Esophagus muscularis mucosa (tissue), 4 donors: ENCODE data around the gene RHOBTB3. TPM values are rescaled to one million over a fixed set of nuclear protein-coding genes. Genes with fewer than 3 reads are reported as not detected.
A peak's percentile ranks its signal among the peaks of the same experiment; 100 is the strongest.

Experiments
- DNase-seq: peaks from one replicate; pipeline ENCODE4 v3.0.0-alpha.2; 2017; ENCODE audit errors: extremely low spot score
- H3K27ac ChIP-seq, 4 donors: fragments of 200-600 bp; sonication (generic); replicated peaks in 1 of 4; 1 replicate in 3 of 4; 2 replicates in 1 of 4; pipeline ENCODE4 v1.5.1; 2016 to 2019; ENCODE audit warnings: mild to moderate bottlenecking in 1 of 4
- H3K27me3 ChIP-seq, 4 donors: fragments of 200-600 bp; sonication (generic); one replicate each; pipeline versions ENCODE4 v1.5.1 to v1.6.0; 2016 to 2019
- H3K36me3 ChIP-seq, 4 donors: fragments of 200-600 bp; sonication (generic); one replicate each; pipeline ENCODE4 v1.5.1; 2016 to 2019
- H3K4me1 ChIP-seq, 4 donors: fragments of 200-600 bp; sonication (generic); one replicate each; pipeline ENCODE4 v1.5.1; 2016 to 2019
- H3K4me3 ChIP-seq, 4 donors: fragments of 200-600 bp; sonication (generic); 1 replicate in 2 of 4; 2 replicates in 2 of 4; pipeline ENCODE4 v1.5.1; 2016 to 2019; ENCODE audit warnings: mild to moderate bottlenecking in 4 of 4, moderate library complexity in 1 of 4
- H3K9me3 ChIP-seq, 4 donors: fragments of 200-600 bp; sonication (generic); 1 replicate in 3 of 4; 2 replicates in 1 of 4; pipeline ENCODE4 v1.5.1; 2016 to 2019
- CTCF ChIP-seq, 3 experiments: fragments of 200-600 bp in 2 of 3; fragments of 450-650 bp in 1 of 3; sonication (generic) in 2 of 3; IDR thresholded peaks; one replicate each; pipeline ENCODE4 v1.5.1; 2017 to 2019; ENCODE audit warnings: antibody characterized with exemption in 3 of 3, mild to moderate bottlenecking in 2 of 3, moderate library complexity in 1 of 3
- EP300 ChIP-seq: sonication (generic); formaldehyde crosslinking; IDR thresholded peaks from one replicate; pipeline ENCODE4 v1.6.1; 2017; ENCODE audit warnings: antibody characterized with exemption
- POLR2A ChIP-seq: fragments of 450-650 bp; IDR thresholded peaks from one replicate; pipeline ENCODE4 v1.6.1; 2017; ENCODE audit warnings: antibody characterized with exemption, moderate library complexity, mild to moderate bottlenecking, low read depth
- POLR2AphosphoS5 ChIP-seq, 2 donors: sonication (generic); formaldehyde crosslinking; IDR thresholded peaks; one replicate each; pipeline ENCODE4 v1.6.1; 2017; ENCODE audit warnings: antibody characterized with exemption in 2 of 2
- WGBS: methylation state at CpG from one replicate; pipeline ENCODE4 v1.1.5; 2018; 5-methylcytosine and 5-hydroxymethylcytosine counted together
- intact Hi-C: fragments of 100-400 bp; cut with DNase I; formaldehyde crosslinking; loops from one replicate; pipeline ENCODE4 v1.15.1; 2023
- total RNA-seq, 4 donors: library from RNA; depleted of rRNA; stranded (reverse); fragments of >200 nt; gene quantifications; one replicate each; pipeline versions ENCODE4 v1.1.0 to v1.2.1, GENCODE V29; 2016

RHOBTB3 gene
- total RNA-seq, 4 donors from 2014 or later = 72.9 to 165 (median 89.2) TPM

DNA sequence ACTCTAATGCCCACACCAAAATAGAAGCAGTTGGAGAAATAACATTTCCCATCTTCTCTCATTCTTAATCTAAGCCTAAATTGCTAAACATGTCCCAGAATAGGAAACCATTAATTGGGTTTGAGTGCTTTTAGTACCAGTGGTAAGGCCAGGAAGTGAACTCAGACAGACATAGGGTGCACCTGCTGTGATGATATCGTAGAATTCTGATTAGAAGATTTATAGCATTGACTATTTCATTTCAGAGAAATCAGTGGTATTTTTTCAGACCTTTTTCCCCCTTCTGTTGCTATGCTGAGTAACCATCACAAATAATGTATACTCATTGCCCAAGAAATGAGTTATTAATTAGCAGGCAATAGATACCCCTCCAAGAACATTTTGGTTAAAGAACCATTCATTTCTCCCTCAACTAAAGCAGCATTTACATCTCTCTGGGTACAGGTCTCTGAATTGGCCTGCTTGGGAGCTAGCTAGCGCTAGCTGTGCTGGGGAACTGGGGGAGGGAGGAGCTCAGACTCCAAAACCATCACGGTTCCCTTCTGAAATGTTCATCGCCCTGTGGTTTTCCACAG is 84.1 kb downstream of the RHOBTB3 start:
- TF ChIP-seq POLR2A (no peak), POLR2AphosphoS5 (IDR thresholded peaks at IDR 0.05) (no peak), EP300 (no peak), CTCF (IDR thresholded peaks at IDR 0.05) (no peak)
- peaks cover 0 to 51% (median 18%) of the 10 kb centered on the region in 4 donors for H3K36me3 ChIP-seq
- H3K9me3 ChIP-seq = no peaks in the 10 kb centered on the region
- intact Hi-C loops = no loop called here
- DNase-seq = no peak
- 92% methylated on average over 4 of the region's 4 CpGs for WGBS
- H3K27ac ChIP-seq = no peak overlapping the region
- H3K4me1 ChIP-seq = peaks cover 45 to 62% (median 58%) of the 10 kb centered on the region in 4 donors
- H3K27me3 ChIP-seq = no peaks in the 10 kb centered on the region
- no peak overlapping the region for H3K4me3 ChIP-seq

DNA sequence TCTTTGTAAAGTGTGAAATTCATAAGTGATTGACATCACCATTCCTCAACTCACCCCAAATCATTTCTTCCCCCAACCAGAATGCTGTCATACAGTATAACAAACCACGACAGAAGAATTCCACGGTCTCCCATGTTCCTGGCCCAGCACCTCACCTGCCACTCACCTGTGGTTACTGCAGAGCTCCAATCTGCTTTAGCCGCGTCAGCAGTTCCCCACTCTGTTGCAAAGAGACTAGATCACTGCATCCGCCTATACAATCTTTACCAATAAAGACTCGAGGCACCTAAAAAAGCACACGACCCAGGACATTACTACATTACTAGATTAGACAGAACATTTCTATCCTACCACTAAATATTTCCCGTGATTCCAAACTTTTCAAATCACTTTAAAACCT is 85.2 kb downstream of the RHOBTB3 start:
- TF ChIP-seq EP300 (no peak), POLR2A (no peak), POLR2AphosphoS5 (IDR thresholded peaks at IDR 0.05) (no peak), CTCF (IDR thresholded peaks at IDR 0.05) (no peak)
- Histone ChIP-seq H3K4me1 (peaks cover 45 to 62% (median 58%) of the 10 kb centered on the region in 4 donors), H3K4me3 (no peak overlapping the region), H3K27me3 (no peaks in the 10 kb centered on the region), H3K9me3 (no peaks in the 10 kb centered on the region), H3K27ac (no peak overlapping the region), H3K36me3 (peaks cover 0 to 51% (median 18%) of the 10 kb centered on the region in 4 donors)
- 91% methylated on average over 8 of the region's 8 CpGs for WGBS
- no peak for DNase-seq
- intact Hi-C loops = no loop called here

- Histone ChIP-seq H3K9me3 (no peaks in the 10 kb centered on the region), H3K27me3 (no peaks in the 10 kb centered on the region), H3K4me1 (peaks cover 42 to 62% (median 58%) of the 10 kb centered on the region in 4 donors), H3K27ac (no peak overlapping the region), H3K36me3 (peaks cover 0 to 51% (median 18%) of the 10 kb centered on the region in 4 donors), H3K4me3 (no peak overlapping the region)
- WGBS = 69% methylated on average over 4 of the region's 4 CpGs
- intact Hi-C loops = no loop called here
- DNase-seq = no peak
- TF ChIP-seq EP300 = no peak
- TF ChIP-seq POLR2AphosphoS5 (IDR thresholded peaks at IDR 0.05) = no peak
- no peak for TF ChIP-seq POLR2A
- TF ChIP-seq CTCF (IDR thresholded peaks at IDR 0.05) = no peak
Observed at GRCh38 chr5:95816776-95817175, 85.6 kb downstream of the RHOBTB3 start.

GRCh38 chr5:95817430-95817829 is 86.3 kb downstream of the RHOBTB3 start:
- Histone ChIP-seq H3K36me3 (peaks cover 0 to 51% (median 18%) of the 10 kb centered on the region in 4 donors), H3K27me3 (no peaks in the 10 kb centered on the region), H3K4me1 (peaks cover 36 to 59% (median 53%) of the 10 kb centered on the region in 4 donors), H3K4me3 (peak overlapping the region in 3 of 4 donors; percentile 4 to 44 (median 7)), H3K9me3 (no peaks in the 10 kb centered on the region), H3K27ac (peak overlapping the region in 2 of 4 donors; percentile 19 to 28)
- no peak for DNase-seq
- intact Hi-C loops = no loop called here
- 79% methylated on average over 12 of the region's 12 CpGs for WGBS
- TF ChIP-seq EP300 (no peak), POLR2A (no peak), CTCF (IDR thresholded peaks at IDR 0.05) (no peak), POLR2AphosphoS5 (IDR thresholded peaks at IDR 0.05) (no peak)
